ENCODE measurements around the gene EPS8L2. TPM values are rescaled to one million over a fixed set of nuclear protein-coding genes. Genes with fewer than 3 reads are reported as not detected.

EPS8L2 gene
- 55.6 and 89.3 TPM in 2 replicates for total RNA-seq (2016; rRNA removed; fragmentation: Illumina TruSeq; extraction: Trizol)
- total RNA-seq (2016; cell fraction: cytosol; rRNA removed; fragmentation: Illumina TruSeq; extraction: Trizol; ENCODE audit: low read depth): 23.4 and 26.5 TPM in 2 replicates
- total RNA-seq (2016; cell fraction: insoluble cytoplasmic fraction; rRNA removed; fragmentation: Illumina TruSeq; extraction: Trizol): 59.5 and 96.0 TPM in 2 replicates
- 40.7 and 48.2 TPM in 2 replicates for total RNA-seq (2016; cell fraction: membrane; rRNA removed; fragmentation: Illumina TruSeq; extraction: Trizol)
- total RNA-seq (2016; cell fraction: nucleus; rRNA removed; fragmentation: Illumina TruSeq; extraction: Trizol): 113 TPM in 2 replicates
- 416 and 597 TPM in 2 replicates for polyA plus RNA-seq (2011; rRNA removed)
- 128 and 201 TPM in 2 replicates for polyA plus RNA-seq (2011; cell fraction: cytosol; rRNA removed)
- 5,456 and 6,377 TPM in 2 replicates for polyA plus RNA-seq (2011; cell fraction: nucleus; rRNA removed)
- polyA plus RNA-seq (2012): 164 and 263 TPM in 2 replicates
- polyA plus RNA-seq (2016; cell fraction: cytosol; fragmentation: Illumina TruSeq; extraction: Trizol; ENCODE audit: low read depth): 26.4 and 28.2 TPM in 2 replicates
- 71.6 and 87.9 TPM in 2 replicates for polyA plus RNA-seq (2016; cell fraction: insoluble cytoplasmic fraction; fragmentation: Illumina TruSeq; extraction: Trizol; ENCODE audit: low read depth)
- 43.4 and 44.2 TPM in 2 replicates for polyA plus RNA-seq (2016; cell fraction: membrane; fragmentation: Illumina TruSeq; extraction: Trizol; ENCODE audit: low read depth)
- polyA plus RNA-seq (2016; cell fraction: nucleus; fragmentation: Illumina TruSeq; extraction: Trizol; ENCODE audit: insufficient read depth, low read depth): 595 and 650 TPM in 2 replicates
- 35.7 and 322 TPM in 2 replicates for polyA minus RNA-seq (2011; rRNA and poly(A)+ RNA removed; ENCODE audit: low replicate concordance)
- 77.0 and 84.5 TPM in 2 replicates for polyA minus RNA-seq (2011; cell fraction: cytosol; rRNA and poly(A)+ RNA removed)
- 292 and 312 TPM in 2 replicates for polyA minus RNA-seq (2011; cell fraction: nucleus; rRNA and poly(A)+ RNA removed)
- percentile 75 among the genes with signal in this experiment for Bru-seq, nascent RNA
- BruChase-seq, experiment 1, labeled RNA remaining after a 6-hour chase: percentile 91 among the genes with signal in this experiment
- percentile 86 among the genes with signal in this experiment for BruChase-seq, experiment 2, labeled RNA remaining after a 2-hour chase
- long read RNA-seq, experiment 1, transcript EPS8L2-231 (21 exons, 3,188 nt): minor isoform, 7 of 89 reads
- long read RNA-seq, experiment 1, transcript EPS8L2-201 (21 exons, 3,148 nt): major isoform, 41 of 89 reads
- long read RNA-seq, experiment 1, partial matches to known transcripts: 16 of 89 reads
- long read RNA-seq, experiment 1, other reads (novel, unspliced or antisense): 19 of 89 reads
- long read RNA-seq, experiment 2, transcript EPS8L2-231 (21 exons, 3,188 nt): minor isoform, 9 of 325 reads
- long read RNA-seq, experiment 2, transcript EPS8L2-201 (21 exons, 3,148 nt): major isoform, 112 of 325 reads
- long read RNA-seq, experiment 2, transcript EPS8L2-228 (3 exons, 750 nt): minor isoform, 8 of 325 reads
- long read RNA-seq, experiment 2, transcript EPS8L2-211 (6 exons, 1,597 nt): minor isoform, 6 of 325 reads
- long read RNA-seq, experiment 2, partial matches to known transcripts: 133 of 325 reads
- long read RNA-seq, experiment 2, other reads (novel, unspliced or antisense): 46 of 325 reads

GRCh38 chr11:705646-706438, at the start of gene EPS8L2:
Gene EPS8L2, plus strand, starts transcription at chr11:706231. Its CDS starts 3,177 bp downstream, at chr11:709408.
- Histone ChIP-seq H3K4me3 (replicated peaks in 1 of 3; ENCODE audit: insufficient read depth in 1 of 3, low read depth in 2 of 3, low read length in 3 of 3) (peak within 1 kb of the TSS; percentile 94 to 97 (median 96)), H3K9ac (ENCODE audit: insufficient read depth, low read depth, low read length) (peak within 1 kb of the TSS; percentile 92), H3K4me1 (ENCODE audit: insufficient read depth, low read length) (peaks cover 73% of the 10 kb centered on the region), H3K9me3 (ENCODE audit: low read length) (no peaks in the 10 kb centered on the region), H3K79me2 (ENCODE audit: insufficient read depth, low read length) (peaks cover 42% of the 10 kb centered on the region), H4K20me1 (ENCODE audit: insufficient read depth, low read length) (0 out of 2 replicates have a peak, but pooled peaks cover 5% of the 10 kb centered on the region), H2AFZ (ENCODE audit: low read length) (no peak within 1 kb of the TSS), H3K4me2 (ENCODE audit: low read depth, low read length) (peak within 1 kb of the TSS; percentile 83), H3K27me3 (ENCODE audit: control insufficient read depth in 1 of 2, insufficient read depth in 2 of 2, low read length in 2 of 2) (no peaks in the 10 kb centered on the region; a peak in 1 of 5 replicates), H3K27ac (ENCODE audit: extremely low read length, insufficient read depth, low read length) (peak within 1 kb of the TSS; percentile 96), H3K36me3 (replicated peaks in 1 of 2; ENCODE audit: control insufficient read depth in 1 of 2, insufficient read depth in 2 of 2, low read length in 2 of 2) (peaks cover 2 to 8% of the 10 kb centered on the region in 2 experiments; a peak in 4 of 5 replicates)
- FAIRE-seq: no peak
- WGBS (ENCODE audit: low lambda C conversion rate): no CpG with 5 or more reads among the region's 90 CpGs
- no peak for DNase-seq (ENCODE audit: low spot score)
- peak; percentile 22 for ATAC-seq
- POLR2A ChIA-PET: interaction anchor here (1.4 to 7.9 kb wide), 13 partner anchors 9 to 350 kb away, joined by 3 to 203 read pairs (median 6); partner anchors contain the start of genes DEAF1, GATD1, PNPLA2 and RPLP2
- in situ Hi-C loops (cut with HindIII; ENCODE audit: extremely low pct_ligation_motif_present, low pct_unique_long_range_greater_than_20kb): no loop called here
- CTCF ChIA-PET (ENCODE audit: low intra/inter-chr PET ratio, low total read pairs): no interaction called here
- intact Hi-C loops (cut with micrococcal nuclease; ENCODE audit: unreplicated experiment): loop anchor here (2.0 to 10.0 kb wide), 3 partner anchors 23 to 71 kb away; partner anchors contain the start of gene GATD1
- no TSS peak for BruUV-seq (replicated peaks)
- peak; percentile 36 for TF ChIP-seq CBX1 (IDR thresholded peaks at IDR 0.05; ENCODE audit: low read depth)
- TF ChIP-seq FOXO1 (CRISPR knock-in tag; IDR thresholded peaks at IDR 0.05): peak; percentile 7; the same call in 1 of the 2 replicates
- TF ChIP-seq ZFY (CRISPR knock-in tag; IDR thresholded peaks at IDR 0.05): peak; percentile 52
- peak; percentile 28; the same call in 1 of the 2 replicates for TF ChIP-seq SALL1 (CRISPR knock-in tag; IDR thresholded peaks at IDR 0.05)
- TF ChIP-seq IKZF1 (IDR thresholded peaks at IDR 0.05): no peak
- 0 out of 2 replicates have a peak, but pooled peaks have one; percentile 18 for TF ChIP-seq POGK (CRISPR knock-in tag; conservative IDR thresholded peaks at IDR 0.05)
- TF ChIP-seq CSRNP1 (CRISPR knock-in tag; IDR thresholded peaks at IDR 0.05): no peak
- TF ChIP-seq RFXAP (CRISPR knock-in tag; IDR thresholded peaks at IDR 0.05; ENCODE audit: borderline replicate concordance): 0 out of 2 replicates have a peak, but pooled peaks have one; percentile 24
- TF ChIP-seq MEIS2 (CRISPR knock-in tag; IDR thresholded peaks at IDR 0.05): peak; percentile 43; the same call in 1 of the 2 replicates
- TF ChIP-seq POLR2G (IDR thresholded peaks at IDR 0.05; ENCODE audit: low read depth, low read length): 0 out of 2 replicates have a peak, but pooled peaks have one; percentile 24
- peak; percentile 55 for TF ChIP-seq JARID2 (CRISPR knock-in tag; IDR thresholded peaks at IDR 0.05; ENCODE audit: insufficient replicate concordance)
- TF ChIP-seq BATF2 (CRISPR knock-in tag; IDR thresholded peaks at IDR 0.05): peak; percentile 42; the same call in 1 of the 2 replicates

All from HepG2 (cell line).